GM19467 (cell line): ENCODE data around the gene CRTC2.

Source experiments
- ATAC-seq: cut with Tn5 transposase; IDR thresholded peaks from one replicate; pipeline ENCODE4 v1.9.1; 2021; ENCODE audit warnings: mild to moderate bottlenecking, moderate library complexity; ENCODE audit not compliant: unreplicated experiment

Gene CRTC2

GRCh38 chr1:153946622-153947241 lies 11.7 kb downstream of the CRTC2 start, which contains the start of gene DENND4B:
Gene DENND4B (minus strand): TSS chr1:153946718. CDS start chr1:153944374, 2,344 bp downstream.
- ATAC-seq: peak; percentile 62

- peak; percentile 53 for ATAC-seq
Observed at GRCh38 chr1:153945795-153946621, 12.4 kb downstream of the CRTC2 start.

- no peak for ATAC-seq
Observed at GRCh38 chr1:153945131-153945794, 13.1 kb downstream of the CRTC2 start.

GRCh38 chr1:153944827-153945117 lies 13.6 kb downstream of the CRTC2 start:
- no peak for ATAC-seq

- ATAC-seq: no peak
Observed at GRCh38 chr1:153944005-153944826, 14.2 kb downstream of the CRTC2 start.

- ATAC-seq: no peak
Observed at GRCh38 chr1:153942766-153943549, 15.5 kb downstream of the CRTC2 start.

- ATAC-seq: no peak
Observed at GRCh38 chr1:153941826-153942725, 16.3 kb downstream of the CRTC2 start.

- ATAC-seq: no peak
Observed at GRCh38 chr1:153940756-153941155, 17.7 kb downstream of the CRTC2 start.

GRCh38 chr1:153939476-153939875 lies 18.9 kb downstream of the CRTC2 start:
- ATAC-seq: no peak

GRCh38 chr1:153938996-153939395 lies 19.4 kb downstream of the CRTC2 start:
- ATAC-seq: no peak

- no peak for ATAC-seq
Observed at GRCh38 chr1:153937331-153937730, 21.1 kb downstream of the CRTC2 start.

GRCh38 chr1:153936011-153936802 lies 22.2 kb downstream of the CRTC2 start:
- no peak for ATAC-seq

GRCh38 chr1:153934746-153935145 lies 23.7 kb downstream of the CRTC2 start:
- ATAC-seq: no peak

- ATAC-seq: no peak
Observed at GRCh38 chr1:153933955-153934354, 24.5 kb downstream of the CRTC2 start.

GRCh38 chr1:153933430-153933829 lies 25.0 kb downstream of the CRTC2 start:
- no peak for ATAC-seq

GRCh38 chr1:153932156-153933131 lies 26.0 kb downstream of the CRTC2 start:
- ATAC-seq: no peak
